Fibroblast of lung (primary cell): ENCODE data around the gene POLR1B.

Experiments
- CTCF ChIP-seq, 2 donors: IDR thresholded peaks in 1 of 2; conservative IDR thresholded peaks in 1 of 2; 1 replicate in 1 of 2; 2 replicates in 1 of 2; pipeline ENCODE4 v1.5.1; 2011 to 2012; ENCODE audit warnings: low read length in 2 of 2, control low read depth in 1 of 2, inconsistent platforms in 1 of 2, low read depth in 1 of 2, mild to moderate bottlenecking in 1 of 2
- EZH2 ChIP-seq: IDR thresholded peaks from 2 replicates; pipeline ENCODE4 v1.5.1; 2012; ENCODE audit warnings: low read length, control low read depth, mild to moderate bottlenecking; ENCODE audit errors: missing control alignments

DNA sequence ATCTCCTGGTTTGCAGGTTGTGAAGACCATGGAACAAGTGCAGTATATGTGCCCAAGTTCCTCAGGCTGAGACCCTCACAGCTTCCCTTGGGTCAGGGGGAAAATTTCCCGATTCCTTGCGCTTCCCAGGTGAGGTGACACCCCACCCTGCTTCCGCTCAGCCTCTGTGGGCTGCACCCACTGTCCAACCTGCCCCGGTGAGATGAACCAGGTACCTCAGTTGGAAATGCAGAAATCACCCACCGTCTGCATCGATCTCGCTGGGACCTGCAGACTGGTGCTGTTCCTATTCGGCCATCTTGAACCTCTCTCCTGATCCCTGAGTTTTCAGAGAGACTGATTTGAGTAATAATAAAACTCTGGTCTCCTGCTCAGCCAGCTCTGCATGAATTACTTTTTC, 72.8 kb downstream of the POLR1B start:
- TF ChIP-seq CTCF (conservative IDR thresholded peaks at IDR 0.05 in 1 of 2, IDR thresholded peaks at IDR 0.05 in 1 of 2; ENCODE audit: low read depth in 1 of 2, low read length in 2 of 2) (no peak), EZH2 (no peak)
